ENCODE measurements around the gene GNAS. TPM values are rescaled to one million over a fixed set of nuclear protein-coding genes. Genes with fewer than 3 reads are reported as not detected.
"Not testable (repeated sequence)": the region's sequence is repeated elsewhere in the genome, so short reads cannot be mapped to it uniquely, and the experiment has no call there.

GNAS gene
- total RNA-seq, 4 donors from 2014 or later: 513 to 854 (median 781) TPM

- Histone ChIP-seq H3K4me3 (no peak overlapping the region), H3K27me3 (no peaks in the 10 kb centered on the region), H3K36me3 (no peaks in the 10 kb centered on the region), H3K4me1 (peaks cover 0 to 8% of the 10 kb centered on the region in 2 donors), H3K27ac (no peak overlapping the region), H3K9me3 (no peaks in the 10 kb centered on the region)
- DNase-seq (no peak), ATAC-seq (no peak)
- no peak for TF ChIP-seq POLR2A (IDR thresholded peaks at IDR 0.05)
- TF ChIP-seq, protein P1, sequence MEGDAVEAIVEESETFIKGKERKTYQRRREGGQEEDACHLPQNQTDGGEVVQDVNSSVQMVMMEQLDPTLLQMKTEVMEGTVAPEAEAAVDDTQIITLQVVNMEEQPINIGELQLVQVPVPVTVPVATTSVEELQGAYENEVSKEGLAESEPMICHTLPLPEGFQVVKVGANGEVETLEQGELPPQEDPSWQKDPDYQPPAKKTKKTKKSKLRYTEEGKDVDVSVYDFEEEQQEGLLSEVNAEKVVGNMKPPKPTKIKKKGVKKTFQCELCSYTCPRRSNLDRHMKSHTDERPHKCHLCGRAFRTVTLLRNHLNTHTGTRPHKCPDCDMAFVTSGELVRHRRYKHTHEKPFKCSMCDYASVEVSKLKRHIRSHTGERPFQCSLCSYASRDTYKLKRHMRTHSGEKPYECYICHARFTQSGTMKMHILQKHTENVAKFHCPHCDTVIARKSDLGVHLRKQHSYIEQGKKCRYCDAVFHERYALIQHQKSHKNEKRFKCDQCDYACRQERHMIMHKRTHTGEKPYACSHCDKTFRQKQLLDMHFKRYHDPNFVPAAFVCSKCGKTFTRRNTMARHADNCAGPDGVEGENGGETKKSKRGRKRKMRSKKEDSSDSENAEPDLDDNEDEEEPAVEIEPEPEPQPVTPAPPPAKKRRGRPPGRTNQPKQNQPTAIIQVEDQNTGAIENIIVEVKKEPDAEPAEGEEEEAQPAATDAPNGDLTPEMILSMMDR (IDR thresholded peaks at IDR 0.05 in 4 of 5, conservative IDR thresholded peaks at IDR 0.05 in 1 of 5): no peak
- in situ Hi-C loops (cut with MboI; ENCODE audit: low sequenced_read_pairs in 4 of 4): no loop called here
- intact Hi-C loops (cut with DNase I; ENCODE audit: low total_unique reads): no loop called here
Observed at GRCh38 chr20:58818586-58819285, 33.8 kb upstream of the GNAS start.

DNA sequence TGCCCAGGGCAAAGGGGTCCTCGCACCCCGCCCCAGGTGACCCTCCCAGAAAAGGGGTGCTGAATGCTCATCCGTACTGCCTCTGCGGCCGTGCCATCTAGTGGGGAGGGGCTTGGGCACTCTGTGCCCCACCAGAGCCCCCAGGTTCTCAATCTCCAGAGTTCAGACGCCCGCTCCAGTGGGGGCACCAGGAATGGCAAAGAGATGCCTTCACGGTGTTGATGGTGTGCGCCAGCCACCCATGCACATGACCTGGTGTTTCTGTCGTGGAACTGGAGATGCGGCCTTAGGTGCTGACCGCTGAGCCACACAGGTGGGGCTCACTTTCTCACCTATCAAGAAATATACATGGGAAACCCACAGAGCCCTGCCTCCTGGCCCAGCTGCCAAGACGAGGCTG, 32.6 kb upstream of the GNAS start:
- H3K9me3 ChIP-seq: no peaks in the 10 kb centered on the region
- TF ChIP-seq POLR2A (IDR thresholded peaks at IDR 0.05): no peak
- TF ChIP-seq, protein P1 (IDR thresholded peaks at IDR 0.05 in 4 of 5, conservative IDR thresholded peaks at IDR 0.05 in 1 of 5): no peak
- H3K27me3 ChIP-seq: no peaks in the 10 kb centered on the region
- in situ Hi-C loops (cut with MboI; ENCODE audit: low sequenced_read_pairs in 4 of 4) (no loop called here), intact Hi-C loops (cut with DNase I; ENCODE audit: low total_unique reads) (no loop called here)
- no peak overlapping the region for H3K27ac ChIP-seq
- DNase-seq (no peak), ATAC-seq (no peak)
- H3K4me3 ChIP-seq: no peak overlapping the region
- peaks cover 0 to 19% of the 10 kb centered on the region in 2 donors for H3K4me1 ChIP-seq
- H3K36me3 ChIP-seq: no peaks in the 10 kb centered on the region

GRCh38 chr20:58820515-58820914, 32.0 kb upstream of the GNAS start:
- H3K27ac ChIP-seq; ATAC-seq; H3K4me3 ChIP-seq; in situ Hi-C loops (cut with MboI; ENCODE audit: low sequenced_read_pairs in 4 of 4); DNase-seq; H3K36me3 ChIP-seq; H3K9me3 ChIP-seq; intact Hi-C loops (cut with DNase I; ENCODE audit: low total_unique reads); H3K27me3 ChIP-seq: not testable (repeated sequence)
- H3K4me1 ChIP-seq: peaks cover 0 to 23% of the 10 kb centered on the region in 2 donors

GRCh38 chr20:58822149-58822548, 30.4 kb upstream of the GNAS start:
- no peaks in the 10 kb centered on the region for H3K9me3 ChIP-seq
- H3K4me1 ChIP-seq: peaks cover 0 to 23% of the 10 kb centered on the region in 2 donors
- DNase-seq (peak in 1 of 2 donors; percentile 67), ATAC-seq (peak in 1 of 2 donors; percentile 63)
- TF ChIP-seq POLR2A (IDR thresholded peaks at IDR 0.05): no peak
- TF ChIP-seq, protein P1 (IDR thresholded peaks at IDR 0.05 in 4 of 5, conservative IDR thresholded peaks at IDR 0.05 in 1 of 5): peak in 3 of 5 experiments; percentile 30 to 51 (median 36)
- peak overlapping the region in 1 of 4 donors; percentile 50 for H3K27ac ChIP-seq
- H3K4me3 ChIP-seq: no peak overlapping the region
- no peaks in the 10 kb centered on the region for H3K36me3 ChIP-seq
- H3K27me3 ChIP-seq: no peaks in the 10 kb centered on the region
- intact Hi-C loops (cut with DNase I; ENCODE audit: low total_unique reads) (loop anchor here (1.0 kb wide), 1 partner anchor 30 kb away; the partner anchor contains the start of gene GNAS), in situ Hi-C loops (cut with MboI; ENCODE audit: low sequenced_read_pairs in 4 of 4) (no loop called here)
